HFFc6 (cell line): ENCODE data around the gene ENG. TPM values are rescaled to one million over a fixed set of nuclear protein-coding genes. Genes with fewer than 3 reads are reported as not detected.

Source experiments
- DNase-seq: peaks from one replicate; pipeline ENCODE4 v3.0.0-alpha.2; 2018
- H3K27ac Mint-ChIP-seq: 2 replicates; pipeline ENCODE4 v1.8.0; 2020; ENCODE audit warnings: mild to moderate bottlenecking, mixed read lengths
- H3K27me3 Mint-ChIP-seq: 2 replicates; pipeline ENCODE4 v1.8.0; 2021; ENCODE audit warnings: mild to moderate bottlenecking, moderate library complexity, mixed read lengths; ENCODE audit not compliant: insufficient read depth
- H3K36me3 Mint-ChIP-seq: 2 replicates; pipeline ENCODE4 v1.8.0; 2021; ENCODE audit warnings: low read depth, mixed read lengths
- H3K4me1 Mint-ChIP-seq: 2 replicates; pipeline ENCODE4 v1.8.0; 2020; ENCODE audit warnings: low read depth, mixed read lengths
- H3K4me3 Mint-ChIP-seq: 2 replicates; pipeline ENCODE4 v1.8.0; 2020; ENCODE audit warnings: mild to moderate bottlenecking, moderate library complexity, mixed read lengths
- H3K9me3 Mint-ChIP-seq: 2 replicates; pipeline ENCODE4 v1.8.0; 2020; ENCODE audit warnings: mild to moderate bottlenecking, mixed read lengths
- CTCF ChIP-seq: fragments of 200-600 bp; sonication (generic); IDR thresholded peaks from 2 replicates; pipeline ENCODE4 v1.5.0; 2021; ENCODE audit warnings: antibody characterized with exemption, mild to moderate bottlenecking
- total RNA-seq, 6 experiments: library from RNA; stranded (reverse); fragmentation: NEBNext Ultra II Directional; extraction: Animal tissue kit (Norgen Biotek cat#: 25700); gene quantifications; 2 replicates in 1 of 6; 3 replicates in 5 of 6; pipeline ENCODE4 v1.2.3, GENCODE V29; 2021

The ENG gene
- total RNA-seq, 6 experiments from 2014 or later: 205 to 249 (median 227) TPM

- Mint-ChIP-seq H3K27me3 (peaks cover 5% of the 10 kb centered on the region), H3K4me1 (peaks cover 19% of the 10 kb centered on the region), H3K4me3 (no peak overlapping the region), H3K36me3 (peaks cover 16% of the 10 kb centered on the region), H3K9me3 (no peaks in the 10 kb centered on the region), H3K27ac (no peak overlapping the region)
- TF ChIP-seq CTCF: no peak
- no peak for DNase-seq
These were observed 61.9 kb downstream of the ENG start for GRCh38 chr9:127792417-127793031.

- no peak for DNase-seq
- peak; percentile 22; the same call in 1 of the 2 replicates for TF ChIP-seq CTCF
- Mint-ChIP-seq H3K27me3 (no peaks in the 10 kb centered on the region; the same call in 1 of the 2 replicates), H3K36me3 (peaks cover 28% of the 10 kb centered on the region), H3K4me3 (no peak overlapping the region), H3K9me3 (no peaks in the 10 kb centered on the region), H3K27ac (no peak overlapping the region), H3K4me1 (peaks cover 13% of the 10 kb centered on the region)
These were observed 63.4 kb downstream of the ENG start for GRCh38 chr9:127791085-127791484.

DNA sequence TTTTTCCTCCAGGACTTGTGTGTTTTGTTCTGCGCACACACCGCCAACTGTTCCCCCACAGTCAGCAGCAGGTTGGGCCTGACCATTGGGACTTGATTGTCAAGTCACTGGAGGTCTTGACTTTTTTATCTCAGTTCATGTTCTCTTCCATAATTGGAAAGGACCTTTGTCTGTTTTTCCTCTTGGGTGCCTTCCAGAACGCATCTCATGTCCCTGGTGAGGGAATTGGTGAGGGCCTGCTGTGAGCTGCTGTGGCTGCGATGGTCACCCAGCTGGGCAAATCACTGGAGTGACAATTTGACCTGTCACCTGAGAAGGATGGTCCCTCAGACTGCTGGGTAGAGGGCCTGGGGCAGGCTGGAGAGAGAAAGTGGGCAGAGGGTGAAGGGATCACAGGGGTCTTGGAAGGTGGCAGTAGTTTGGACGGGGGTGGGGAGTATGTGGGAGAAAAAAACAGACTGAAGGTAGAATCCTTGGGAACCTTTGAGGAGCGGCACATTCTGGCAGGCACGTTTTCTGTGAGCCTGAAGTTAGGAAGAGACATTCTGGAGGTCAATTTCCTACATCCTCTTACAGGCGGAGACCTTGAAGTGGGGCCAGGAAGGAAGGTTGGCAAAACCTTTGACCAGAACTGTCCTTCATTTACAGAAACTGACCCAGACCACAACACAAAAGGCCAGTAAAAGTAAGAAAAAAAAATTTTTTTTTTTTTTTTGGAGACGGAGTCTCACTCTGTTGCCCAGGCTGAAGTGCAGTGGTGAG lies 64.2 kb downstream of the ENG start:
- no peaks in the 10 kb centered on the region for H3K9me3 Mint-ChIP-seq
- peaks cover 28% of the 10 kb centered on the region for H3K36me3 Mint-ChIP-seq
- peaks cover 9% of the 10 kb centered on the region for H3K4me1 Mint-ChIP-seq
- H3K27ac Mint-ChIP-seq: no peak overlapping the region
- H3K27me3 Mint-ChIP-seq: no peaks in the 10 kb centered on the region; the same call in 1 of the 2 replicates
- no peak for DNase-seq
- TF ChIP-seq CTCF: no peak
- no peak overlapping the region for H3K4me3 Mint-ChIP-seq

DNA sequence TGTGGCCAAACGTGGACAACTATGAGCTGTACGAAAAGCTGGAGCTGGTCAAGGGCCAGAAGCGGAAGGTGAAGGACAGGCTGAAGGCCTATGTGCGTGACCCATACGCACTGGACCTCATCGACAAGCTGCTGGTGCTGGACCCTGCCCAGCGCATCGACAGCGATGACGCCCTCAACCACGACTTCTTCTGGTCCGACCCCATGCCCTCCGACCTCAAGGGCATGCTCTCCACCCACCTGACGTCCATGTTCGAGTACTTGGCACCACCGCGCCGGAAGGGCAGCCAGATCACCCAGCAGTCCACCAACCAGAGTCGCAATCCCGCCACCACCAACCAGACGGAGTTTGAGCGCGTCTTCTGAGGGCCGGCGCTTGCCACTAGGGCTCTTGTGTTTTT lies 65.3 kb downstream of the ENG start:
- Mint-ChIP-seq H3K9me3 (no peaks in the 10 kb centered on the region), H3K27ac (no peak overlapping the region), H3K27me3 (no peaks in the 10 kb centered on the region; the same call in 1 of the 2 replicates), H3K4me3 (no peak overlapping the region), H3K4me1 (peaks cover 9% of the 10 kb centered on the region), H3K36me3 (peaks cover 28% of the 10 kb centered on the region)
- no peak for TF ChIP-seq CTCF
- DNase-seq: no peak

GRCh38 chr9:127788337-127789011 lies 66.0 kb downstream of the ENG start:
- H3K36me3 Mint-ChIP-seq: peaks cover 28% of the 10 kb centered on the region
- TF ChIP-seq CTCF: no peak
- no peaks in the 10 kb centered on the region for H3K9me3 Mint-ChIP-seq
- H3K27ac Mint-ChIP-seq: no peak overlapping the region
- peaks cover 2% of the 10 kb centered on the region for H3K27me3 Mint-ChIP-seq
- H3K4me1 Mint-ChIP-seq: peaks cover 9% of the 10 kb centered on the region
- no peak overlapping the region for H3K4me3 Mint-ChIP-seq
- no peak for DNase-seq
